SU-DHL-6 (cell line): ENCODE results near the gene PALLD.

Experiments used
- CTCF ChIP-seq: fragments of 200-600 bp; sonication (generic); IDR thresholded peaks from one replicate; pipeline ENCODE4 v1.5.1; 2017; ENCODE audit warnings: antibody characterized with exemption, mild to moderate bottlenecking, low read length, moderate library complexity; ENCODE audit not compliant: insufficient read depth, poor library complexity, severe bottlenecking
- EZH2phosphoT487 ChIP-seq: fragments of 200-600 bp; sonication (generic), shearing (Covaris generic); conservative IDR thresholded peaks from 2 replicates; pipeline ENCODE4 v1.6.1; 2018; ENCODE audit warnings: mild to moderate bottlenecking, antibody characterized with exemption, low read length, moderate library complexity, mixed read lengths

DNA sequence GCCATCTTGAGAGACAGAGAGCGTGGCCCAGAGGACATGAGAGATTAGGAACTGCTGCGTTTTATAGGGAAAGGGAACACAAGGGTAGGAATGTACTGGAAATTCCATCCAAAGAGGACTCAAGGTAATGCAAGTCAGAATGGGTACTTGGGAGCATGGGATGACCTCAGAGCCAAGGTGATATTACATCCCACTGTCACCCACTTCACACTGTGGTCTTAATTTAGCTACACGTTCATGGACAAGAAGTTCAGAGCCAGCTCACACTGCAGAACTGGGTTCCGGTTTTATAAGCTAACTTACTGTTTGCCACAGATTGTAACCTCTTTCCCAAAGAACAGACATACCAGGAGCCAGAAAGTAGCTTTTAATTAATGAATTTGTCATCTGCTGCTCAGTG lies 268.5 kb downstream of the PALLD start:
- TF ChIP-seq CTCF = no peak
- no peak for TF ChIP-seq EZH2phosphoT487
